COR-L47 (cell line): ENCODE data around the gene LRP1.

Experiments used
- DNase-seq: peaks from one replicate; lab custom pipeline; 2025; lab: John Stamatoyannopoulos, UW

LRP1 gene

DNA sequence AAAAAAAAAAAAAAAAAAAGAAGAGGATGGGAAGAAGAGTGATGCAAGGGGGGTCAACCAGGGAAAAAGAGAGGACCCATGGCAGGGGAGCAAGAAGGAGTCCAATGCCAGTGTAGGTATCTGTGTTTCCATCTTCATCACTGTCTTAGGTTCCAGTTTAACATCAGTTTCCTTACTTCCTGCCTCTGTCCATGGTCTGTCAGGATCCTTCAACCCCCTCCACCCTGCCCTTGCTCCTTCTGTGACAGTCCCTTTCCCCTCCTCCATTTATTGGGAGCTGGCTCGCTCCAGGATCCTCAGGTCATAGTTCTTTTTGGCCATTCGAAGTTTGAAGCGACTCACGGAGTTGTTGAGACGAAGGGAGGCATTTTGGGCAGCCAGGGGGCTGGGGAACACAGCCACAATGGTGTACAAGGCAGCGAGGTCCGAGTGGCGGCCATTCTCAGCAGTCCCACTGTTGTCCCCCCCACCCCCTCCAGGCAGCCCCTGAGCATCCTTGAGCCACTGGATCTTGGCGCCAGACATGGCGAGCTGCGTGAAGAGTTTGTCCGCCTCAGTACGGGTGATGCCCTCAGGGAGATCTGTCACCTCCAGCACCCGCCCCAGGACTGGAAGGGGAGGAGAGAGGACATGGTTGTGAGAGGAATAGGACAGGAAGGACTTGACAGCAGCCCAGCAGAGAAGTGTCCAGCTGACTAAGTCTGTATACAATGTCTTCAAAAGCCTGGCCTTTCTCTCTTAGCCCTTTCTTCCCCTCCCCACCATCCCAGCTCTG, 126.4 kb downstream of the LRP1 start:
- DNase-seq = no peak

DNA sequence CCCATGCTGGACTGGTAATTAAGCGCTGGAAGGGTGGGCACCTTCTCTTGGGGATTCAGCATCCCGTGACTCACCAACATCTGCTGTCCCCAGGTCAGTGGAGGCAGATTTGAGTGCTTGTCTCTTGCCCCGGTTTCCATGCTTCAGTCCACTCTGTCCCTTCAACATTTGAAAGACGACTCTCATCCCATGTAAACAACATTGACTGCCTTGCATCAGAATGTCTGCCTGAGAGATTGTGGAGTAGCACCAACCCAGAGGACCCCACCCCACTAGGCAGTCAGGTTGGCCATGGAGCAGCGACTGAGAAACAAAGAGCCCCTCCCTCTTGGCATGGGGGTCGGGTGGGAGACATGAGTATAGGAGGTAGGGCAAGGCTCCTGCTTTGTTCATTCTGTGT, 127.6 kb downstream of the LRP1 start:
- DNase-seq = no peak

DNA sequence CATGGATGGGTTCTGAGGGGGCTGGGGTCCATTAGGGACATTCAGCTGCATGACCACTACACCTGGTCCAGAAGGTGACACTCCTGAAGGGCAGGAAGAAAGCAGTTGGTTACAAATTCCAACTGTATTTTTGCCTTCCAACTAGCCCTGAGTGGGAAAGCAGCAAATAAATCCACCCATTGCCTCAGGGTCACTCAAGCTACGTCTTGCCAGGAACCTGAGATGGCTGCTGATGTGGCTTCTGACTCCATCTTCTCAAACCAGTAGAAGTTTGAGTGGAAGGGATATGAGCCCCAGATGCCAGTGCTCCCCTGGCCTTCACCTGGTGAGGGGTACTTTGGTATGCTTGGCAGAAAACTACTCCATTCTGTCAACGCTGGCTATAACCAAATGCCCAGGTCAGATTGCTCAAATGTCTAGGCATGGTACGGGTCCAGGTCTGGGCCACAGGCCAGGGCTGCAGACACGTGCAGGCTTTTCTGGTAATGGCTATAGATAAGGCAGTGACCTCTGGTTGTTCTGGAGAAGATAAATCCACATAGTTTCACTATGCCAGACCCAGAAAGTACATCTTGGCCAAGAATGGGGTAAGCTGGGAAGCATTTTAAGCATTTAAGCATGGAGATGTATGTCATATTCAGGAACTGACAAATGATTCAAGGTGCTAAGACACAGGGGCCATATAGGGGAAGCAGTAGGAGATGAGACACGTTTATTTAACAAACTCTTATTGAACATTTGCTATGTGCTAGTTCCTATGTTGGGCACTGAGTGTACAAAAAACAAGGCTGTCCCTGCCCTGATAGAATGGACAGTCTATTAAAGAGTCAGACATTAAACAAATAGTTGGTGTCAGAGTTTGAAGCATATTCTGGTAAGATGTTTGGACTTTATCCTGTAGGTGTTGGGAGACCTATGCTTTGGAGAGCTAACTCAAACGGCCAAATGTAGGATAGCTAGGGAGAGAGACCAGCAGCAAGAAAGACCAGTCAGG, 131.0 kb downstream of the LRP1 start:
- no peak for DNase-seq

DNA sequence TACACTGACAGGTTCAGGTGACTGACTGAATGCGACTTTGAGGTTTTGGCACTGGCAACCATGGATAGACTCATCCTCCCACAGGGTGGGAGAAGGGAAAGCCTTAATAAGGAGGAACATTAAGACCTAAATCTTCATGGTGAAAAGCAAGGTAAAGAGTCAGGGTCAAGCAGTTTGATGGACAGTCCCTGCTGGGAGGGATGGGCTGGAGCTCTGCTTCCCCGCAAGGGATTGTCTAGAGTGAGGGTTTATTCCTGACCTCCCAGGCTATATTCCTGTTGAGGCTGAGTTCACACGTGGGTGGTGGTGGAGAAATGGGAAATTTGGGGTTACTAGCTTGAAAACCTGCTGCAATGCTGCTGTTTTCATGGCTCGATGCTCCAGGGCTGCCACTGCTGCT, 132.1 kb downstream of the LRP1 start:
- no peak for DNase-seq

DNA sequence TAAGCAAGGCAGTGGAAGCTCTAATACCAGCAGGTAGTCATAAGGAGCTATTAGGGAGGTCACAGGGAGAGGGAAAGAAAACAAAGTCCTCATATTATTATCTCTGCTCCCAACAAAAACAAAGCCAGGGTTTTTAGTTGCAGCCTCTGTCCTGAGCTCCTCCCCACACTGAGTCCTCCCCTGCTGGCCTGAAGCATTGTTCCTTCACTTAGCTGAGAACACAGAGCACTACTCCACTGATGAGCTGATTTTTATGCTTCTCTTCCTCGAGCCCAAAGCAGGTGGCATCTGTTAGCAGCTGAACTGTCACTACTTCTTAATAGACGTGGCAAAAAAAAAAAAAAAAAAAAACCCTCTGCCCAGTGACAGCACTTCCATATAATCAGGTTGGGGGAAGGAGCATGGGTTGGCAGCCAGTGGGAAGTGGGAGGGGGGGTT, 133.2 kb downstream of the LRP1 start:
- peak; percentile 64 for DNase-seq

DNA sequence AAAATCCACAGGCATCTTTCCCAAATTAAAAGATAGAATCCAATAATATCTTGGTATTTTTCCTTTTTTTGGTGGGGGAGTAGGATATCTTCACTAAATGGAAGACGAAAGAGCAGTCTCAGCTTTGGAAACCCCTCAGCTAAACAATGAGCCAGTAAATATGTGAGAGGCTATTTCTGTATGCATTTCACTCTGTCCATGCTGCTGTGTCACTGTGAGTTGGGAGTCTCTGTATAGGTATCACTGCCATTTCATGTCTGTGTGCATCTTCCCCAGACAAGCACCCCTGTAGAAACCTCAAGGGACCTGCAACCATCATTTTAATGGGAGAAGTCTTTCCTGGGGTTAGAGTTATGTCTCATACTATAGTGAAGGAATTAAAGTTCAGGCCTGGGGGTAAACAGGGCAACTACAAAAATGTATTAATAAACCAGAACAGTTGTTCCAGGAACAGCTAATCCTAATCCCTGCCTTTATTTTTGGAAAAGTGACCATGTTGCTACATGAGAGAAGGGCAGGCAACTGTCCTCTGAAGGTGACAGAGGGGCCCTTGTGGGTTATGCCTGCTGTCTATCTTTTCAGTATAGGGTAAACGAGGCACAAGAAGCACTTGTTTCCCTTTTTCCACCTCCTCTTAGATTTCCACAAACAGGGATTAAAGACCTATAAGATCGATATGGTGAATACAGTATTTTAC, 134.0 kb downstream of the LRP1 start:
- DNase-seq = no peak
